ENCODE results near the gene USP9X. TPM values are rescaled to one million over a fixed set of nuclear protein-coding genes. Genes with fewer than 3 reads are reported as not detected.
A peak's percentile ranks its signal among the peaks of the same experiment; 100 is the strongest.

Gene USP9X
- total and polyA plus RNA-seq, 7 donors: 19.4 to 138 (median 87.4) TPM

GRCh38 chrX:41087201-41087600 is 2.0 kb downstream of the USP9X start:
- intact Hi-C loops (cut with DNase I): loop anchor here (2.0 to 10.0 kb wide), 2 partner anchors 28 to 142 kb away; no protein-coding TSS in a partner anchor

GRCh38 chrX:41090568-41091238 is 5.5 kb downstream of the USP9X start:
- no peak for TF ChIP-seq CTCF (IDR thresholded peaks at IDR 0.05)
- H3K36me3 ChIP-seq (ENCODE audit: insufficient read depth in 1 of 2, low read depth in 1 of 2): no peaks in the 10 kb centered on the region
- WGBS, 3 donors: 8 to 54% (median 19%) methylated on average over 5 of the region's 5 CpGs
- peak overlapping the region; percentile 96 for H3K4me3 ChIP-seq
- ATAC-seq: no peak
- H3K9me3 ChIP-seq: no peaks in the 10 kb centered on the region
- no peaks in the 10 kb centered on the region for H3K27me3 ChIP-seq (ENCODE audit: insufficient read depth in 3 of 3, low read length in 2 of 3)
- intact Hi-C loops (cut with DNase I): no loop called here
- H3K4me1 ChIP-seq: peaks cover 65% of the 10 kb centered on the region
- H3K27ac ChIP-seq: peak overlapping the region; percentile 21
- no peak for DNase-seq

More at GRCh38 chrX:41087201-41087600, 2.0 kb downstream of the USP9X start:
- TF ChIP-seq CTCF (IDR thresholded peaks at IDR 0.05): no peak
- ATAC-seq: no peak
- H3K36me3 ChIP-seq (ENCODE audit: insufficient read depth in 1 of 2, low read depth in 1 of 2): no peaks in the 10 kb centered on the region
- peaks cover 42% of the 10 kb centered on the region for H3K4me1 ChIP-seq
- no peak for DNase-seq
- 1 to 42% (median 6%) methylated on average over 6 of the region's 6 CpGs for WGBS, 3 donors
- H3K27me3 ChIP-seq (ENCODE audit: insufficient read depth in 3 of 3, low read length in 2 of 3): no peaks in the 10 kb centered on the region
- H3K4me3 ChIP-seq: peak overlapping the region; percentile 96
- peak overlapping the region; percentile 100 for H3K27ac ChIP-seq
- H3K9me3 ChIP-seq: no peaks in the 10 kb centered on the region

GRCh38 chrX:41092776-41093175 is 7.5 kb downstream of the USP9X start:
- no peak for TF ChIP-seq CTCF (IDR thresholded peaks at IDR 0.05)
- H3K27me3 ChIP-seq (ENCODE audit: insufficient read depth in 3 of 3, low read length in 2 of 3): no peaks in the 10 kb centered on the region
- H3K27ac ChIP-seq: no peak overlapping the region
- H3K4me1 ChIP-seq: peaks cover 77% of the 10 kb centered on the region
- 77 to 88% (median 84%) methylated on average over 6 of the region's 6 CpGs for WGBS, 3 donors
- no peaks in the 10 kb centered on the region for H3K9me3 ChIP-seq
- no peak for ATAC-seq
- intact Hi-C loops (cut with DNase I): no loop called here
- H3K36me3 ChIP-seq (ENCODE audit: insufficient read depth in 1 of 2, low read depth in 1 of 2): no peaks in the 10 kb centered on the region
- no peak overlapping the region for H3K4me3 ChIP-seq
- DNase-seq: no peak

GRCh38 chrX:41095174-41095573 is 9.9 kb downstream of the USP9X start:
- intact Hi-C loops (cut with DNase I): no loop called here
- no peak for TF ChIP-seq CTCF (IDR thresholded peaks at IDR 0.05)
- H3K4me3 ChIP-seq: no peak overlapping the region
- no peaks in the 10 kb centered on the region for H3K36me3 ChIP-seq (ENCODE audit: insufficient read depth in 1 of 2, low read depth in 1 of 2)
- no peak overlapping the region for H3K27ac ChIP-seq
- H3K27me3 ChIP-seq (ENCODE audit: insufficient read depth in 3 of 3, low read length in 2 of 3): no peaks in the 10 kb centered on the region
- WGBS, 3 donors: 24 to 69% (median 41%) methylated on average over 1 of the region's 1 CpG
- peaks cover 63% of the 10 kb centered on the region for H3K4me1 ChIP-seq
- DNase-seq (no peak), ATAC-seq (no peak)
- no peaks in the 10 kb centered on the region for H3K9me3 ChIP-seq

GRCh38 chrX:41095908-41096307 is 10.7 kb downstream of the USP9X start:
- H3K4me1 ChIP-seq: peaks cover 56% of the 10 kb centered on the region
- peak in 3 of 4 donors; percentile 51 to 63 (median 57) for ATAC-seq

More at GRCh38 chrX:41095908-41096307, 10.7 kb downstream of the USP9X start:
- Histone ChIP-seq H3K4me3 (no peak overlapping the region), H3K27ac (peak overlapping the region; percentile 19), H3K9me3 (no peaks in the 10 kb centered on the region), H3K27me3 (ENCODE audit: insufficient read depth in 3 of 3, low read length in 2 of 3) (no peaks in the 10 kb centered on the region), H3K36me3 (ENCODE audit: insufficient read depth in 1 of 2, low read depth in 1 of 2) (no peaks in the 10 kb centered on the region)
- no peak for DNase-seq
- intact Hi-C loops (cut with DNase I): no loop called here
- WGBS, 3 donors: 37 to 92% (median 74%) methylated on average over 2 of the region's 2 CpGs
- no peak for TF ChIP-seq CTCF (IDR thresholded peaks at IDR 0.05)
